SU-DHL-6 (cell line): ENCODE data around the gene LIX1.

Experiments
- EZH2phosphoT487 ChIP-seq: fragments of 200-600 bp; sonication (generic), shearing (Covaris generic); conservative IDR thresholded peaks from 2 replicates; pipeline ENCODE4 v1.6.1; 2018; ENCODE audit warnings: mild to moderate bottlenecking, antibody characterized with exemption, low read length, moderate library complexity, mixed read lengths
- TF ChIP-seq, protein P1 (sequence below): fragments of 200-600 bp; sonication (generic); IDR thresholded peaks from one replicate; pipeline ENCODE4 v1.5.1; 2017; ENCODE audit warnings: antibody characterized with exemption, mild to moderate bottlenecking, low read length, moderate library complexity; ENCODE audit not compliant: insufficient read depth, poor library complexity, severe bottlenecking

DNA sequence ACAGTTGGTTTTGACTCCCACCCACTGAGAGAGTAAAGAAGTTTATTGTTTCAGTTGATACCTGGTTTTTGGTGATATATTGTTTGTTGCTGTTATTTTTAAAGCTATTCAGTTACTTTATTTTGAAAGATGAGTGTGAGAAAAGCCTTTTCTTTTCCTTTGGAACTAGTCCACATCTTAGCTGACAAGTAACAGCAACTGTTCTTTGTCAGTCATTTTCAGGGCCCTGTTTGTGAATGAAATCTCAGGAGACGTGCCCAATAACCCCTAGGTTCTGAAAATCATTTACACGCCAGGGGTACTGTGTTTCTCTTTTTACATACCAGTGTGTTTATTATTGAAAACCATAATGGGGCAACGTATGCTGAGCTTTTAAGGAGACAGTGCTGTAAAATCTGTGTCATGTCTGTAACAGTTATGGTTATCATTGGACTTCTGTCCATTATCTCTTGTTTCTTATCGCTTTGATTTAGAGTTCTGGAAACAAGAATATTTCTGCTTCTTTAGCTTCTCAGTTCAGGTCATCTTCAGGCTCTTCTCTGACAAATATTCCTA lies 75.0 kb downstream of the LIX1 start:
- TF ChIP-seq, protein P1, sequence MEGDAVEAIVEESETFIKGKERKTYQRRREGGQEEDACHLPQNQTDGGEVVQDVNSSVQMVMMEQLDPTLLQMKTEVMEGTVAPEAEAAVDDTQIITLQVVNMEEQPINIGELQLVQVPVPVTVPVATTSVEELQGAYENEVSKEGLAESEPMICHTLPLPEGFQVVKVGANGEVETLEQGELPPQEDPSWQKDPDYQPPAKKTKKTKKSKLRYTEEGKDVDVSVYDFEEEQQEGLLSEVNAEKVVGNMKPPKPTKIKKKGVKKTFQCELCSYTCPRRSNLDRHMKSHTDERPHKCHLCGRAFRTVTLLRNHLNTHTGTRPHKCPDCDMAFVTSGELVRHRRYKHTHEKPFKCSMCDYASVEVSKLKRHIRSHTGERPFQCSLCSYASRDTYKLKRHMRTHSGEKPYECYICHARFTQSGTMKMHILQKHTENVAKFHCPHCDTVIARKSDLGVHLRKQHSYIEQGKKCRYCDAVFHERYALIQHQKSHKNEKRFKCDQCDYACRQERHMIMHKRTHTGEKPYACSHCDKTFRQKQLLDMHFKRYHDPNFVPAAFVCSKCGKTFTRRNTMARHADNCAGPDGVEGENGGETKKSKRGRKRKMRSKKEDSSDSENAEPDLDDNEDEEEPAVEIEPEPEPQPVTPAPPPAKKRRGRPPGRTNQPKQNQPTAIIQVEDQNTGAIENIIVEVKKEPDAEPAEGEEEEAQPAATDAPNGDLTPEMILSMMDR, result no peak
- no peak for TF ChIP-seq EZH2phosphoT487
